AG04450 (cell line): ENCODE data around the gene CTTN. TPM values are rescaled to one million over a fixed set of nuclear protein-coding genes. Genes with fewer than 3 reads are reported as not detected.

ENCODE experiments used
- CTCF ChIA-PET: fragments of 300-600, 350-600 bp; formaldehyde crosslinking; extraction: SDS; loops from one replicate; lab custom pipeline; 2022; ENCODE audit warnings: antibody characterized with exemption, inconsistent platforms; lab: Charles Lee
- POLR2A ChIA-PET: fragments of 350-600 bp; formaldehyde crosslinking; extraction: SDS; loops from one replicate; lab custom pipeline; 2021; ENCODE audit warnings: antibody characterized with exemption, inconsistent platforms; lab: Yijun Ruan, JAX
- DNase-seq: peaks from one replicate; pipeline ENCODE4 v3.0.0-alpha.2; 2011; ENCODE audit warnings: low read depth, low spot score
- H3K27ac ChIP-seq: one replicate; pipeline ENCODE4 v1.5.1; 2012; ENCODE audit warnings: low read depth, low read length, control low read depth
- H3K27me3 ChIP-seq: one replicate; pipeline ENCODE4 v1.6.0; 2012; ENCODE audit warnings: low read length; ENCODE audit not compliant: control insufficient read depth, insufficient read depth
- H3K4me3 ChIP-seq: 2 replicates; pipeline ENCODE4 v1.5.1; 2011; ENCODE audit warnings: mild to moderate bottlenecking, low read depth, low read length, control low read depth
- H3K9me3 ChIP-seq: 2 replicates; pipeline ENCODE4 v1.5.1; 2012; ENCODE audit warnings: low read length; ENCODE audit not compliant: control insufficient read depth, insufficient read depth
- CTCF ChIP-seq: IDR thresholded peaks from 2 replicates; pipeline ENCODE4 v1.5.1; 2011; ENCODE audit warnings: low read depth, low read length, control low read depth, inconsistent platforms
- polyA plus RNA-seq: library from polyadenylated mRNA; depleted of rRNA; stranded (reverse); fragments of >200 nt; gene quantifications from 2 replicates; pipeline ENCODE4 v1.2.3, GENCODE V29; 2011

CTTN gene
- polyA plus RNA-seq, 1 experiment: 180 TPM

- no peak for DNase-seq
- Histone ChIP-seq H3K27me3 (no peaks in the 10 kb centered on the region), H3K4me3 (no peak overlapping the region), H3K27ac (no peak overlapping the region), H3K9me3 (no peaks in the 10 kb centered on the region; the same call in 1 of the 2 replicates)
- no peak for TF ChIP-seq CTCF
- POLR2A ChIA-PET: no interaction called here
- CTCF ChIA-PET: no interaction called here
Observed at GRCh38 chr11:70368961-70369360, 29.4 kb upstream of the CTTN start.

GRCh38 chr11:70371241-70371640, 27.1 kb upstream of the CTTN start:
- no peak overlapping the region for H3K4me3 ChIP-seq
- DNase-seq: no peak
- no peaks in the 10 kb centered on the region; the same call in 1 of the 2 replicates for H3K9me3 ChIP-seq
- POLR2A ChIA-PET: no interaction called here
- CTCF ChIA-PET: no interaction called here
- H3K27ac ChIP-seq: no peak overlapping the region
- no peaks in the 10 kb centered on the region for H3K27me3 ChIP-seq
- TF ChIP-seq CTCF: no peak

GRCh38 chr11:70372076-70372475, 26.3 kb upstream of the CTTN start:
- H3K27me3 ChIP-seq: no peaks in the 10 kb centered on the region
- TF ChIP-seq CTCF: no peak
- POLR2A ChIA-PET: no interaction called here
- CTCF ChIA-PET: no interaction called here
- no peak overlapping the region for H3K4me3 ChIP-seq
- no peaks in the 10 kb centered on the region; the same call in 1 of the 2 replicates for H3K9me3 ChIP-seq
- no peak for DNase-seq
- H3K27ac ChIP-seq: no peak overlapping the region

GRCh38 chr11:70376621-70377020, 21.7 kb upstream of the CTTN start:
- ChIA-PET POLR2A (no interaction called here), CTCF (no interaction called here)
- no peak for DNase-seq
- H3K4me3 ChIP-seq: no peak overlapping the region
- no peaks in the 10 kb centered on the region for H3K27me3 ChIP-seq
- H3K9me3 ChIP-seq: no peaks in the 10 kb centered on the region
- H3K27ac ChIP-seq: no peak overlapping the region
- no peak for TF ChIP-seq CTCF

- CTCF ChIA-PET: no interaction called here
Observed at GRCh38 chr11:70377645-70378044, 20.7 kb upstream of the CTTN start.

More at GRCh38 chr11:70377645-70378044, 20.7 kb upstream of the CTTN start:
- Histone ChIP-seq H3K27ac (no peak overlapping the region), H3K27me3 (no peaks in the 10 kb centered on the region), H3K4me3 (no peak overlapping the region), H3K9me3 (no peaks in the 10 kb centered on the region)
- TF ChIP-seq CTCF: no peak
- POLR2A ChIA-PET: no interaction called here
- no peak for DNase-seq
